Measurements from ENCODE around the gene EIF4G1. TPM values are rescaled to one million over a fixed set of nuclear protein-coding genes. Genes with fewer than 3 reads are reported as not detected.

EIF4G1 gene
- total and polyA plus RNA-seq, 2 of the 8 experiments (the other 6 are each of a cell fraction or from before 2014, with no cell fraction given) = 318 to 473 TPM

GRCh38 chr3:184366619-184367289 lies 52.3 kb downstream of the EIF4G1 start:
- Histone ChIP-seq H2AK5ac (ENCODE audit: low read depth, low read length) (no peak overlapping the region), H3K56ac (replicated peaks; ENCODE audit: insufficient read length, low read depth, low read length) (no peak overlapping the region), H2BK12ac (ENCODE audit: low read depth, low read length) (no peak overlapping the region), H3K4me3 (ENCODE audit: extremely low read depth in 1 of 4, insufficient read depth in 2 of 4, low read depth in 3 of 4, low read length in 4 of 4) (no peak overlapping the region), H4K20me1 (replicated peaks in 1 of 2; ENCODE audit: control insufficient read depth in 1 of 2, insufficient read depth in 2 of 2, low read length in 2 of 2) (peaks cover 4 to 19% of the 10 kb centered on the region in 2 experiments), H2BK20ac (ENCODE audit: low read length) (no peak overlapping the region), H3K23me2 (ENCODE audit: low read depth, low read length) (peaks cover 10% of the 10 kb centered on the region; the same call in 1 of the 2 replicates), H4K91ac (replicated peaks; ENCODE audit: insufficient read length, low read length) (no peak overlapping the region), H3K27ac (ENCODE audit: low read depth, low read length) (no peak overlapping the region), H3K9me3 (ENCODE audit: insufficient read depth in 2 of 2, low read depth in 1 of 2, low read length in 1 of 2) (no peaks in the 10 kb centered on the region), H2AFZ (ENCODE audit: low read length) (no peak overlapping the region), H3K14ac (ENCODE audit: insufficient read length) (no peak overlapping the region), H2BK15ac (ENCODE audit: low read length) (no peak overlapping the region), H3K36me3 (ENCODE audit: control insufficient read depth in 2 of 4, insufficient read depth in 4 of 4, low read length in 3 of 4) (peaks cover 6 to 32% (median 28%) of the 10 kb centered on the region in 4 experiments; a peak in 7 of 8 replicates), H3K9ac (replicated peaks in 1 of 4; ENCODE audit: extremely low read depth in 1 of 4, low read depth in 3 of 4, low read length in 3 of 4) (no peak overlapping the region), H3K79me1 (ENCODE audit: low read depth, low read length) (0 out of 2 replicates have a peak, but pooled peaks cover 3% of the 10 kb centered on the region), H3K18ac (ENCODE audit: extremely low read depth, low read length) (no peak overlapping the region), H2BK120ac (replicated peaks; ENCODE audit: low read depth, low read length) (no peak overlapping the region), H3K79me2 (ENCODE audit: control insufficient read depth in 1 of 2, insufficient read depth in 2 of 2, low read length in 2 of 2) (peaks cover 0 to 15% of the 10 kb centered on the region in 2 experiments; a peak in 2 of 4 replicates), H2BK5ac (ENCODE audit: low read depth, low read length) (no peak overlapping the region), H3K23ac (ENCODE audit: insufficient read length) (no peak overlapping the region), H4K5ac (ENCODE audit: insufficient read length, low read depth, low read length) (no peak overlapping the region), H3K4me1 (replicated peaks in 1 of 4; ENCODE audit: control insufficient read depth in 3 of 4, insufficient read depth in 4 of 4, low read length in 3 of 4) (peaks cover 0 to 9% (median 5%) of the 10 kb centered on the region in 4 experiments; a peak in 6 of 7 replicates), H4K8ac (ENCODE audit: extremely low read depth, insufficient read depth, low read length) (no peak overlapping the region), H3K4ac (replicated peaks; ENCODE audit: insufficient read length, low read depth, low read length) (no peak overlapping the region), H3K27me3 (replicated peaks in 1 of 4; ENCODE audit: control insufficient read depth in 3 of 4, extremely low read depth in 1 of 4, insufficient read depth in 3 of 4, low read length in 3 of 4) (no peaks in the 10 kb centered on the region), H3K4me2 (ENCODE audit: insufficient read depth in 1 of 2, low read depth in 2 of 2, low read length in 2 of 2) (no peak overlapping the region)
- ChIA-PET CTCF (ENCODE audit: partially characterized antibody) (interaction anchor here (0.7 to 11.5 kb wide), 6 partner anchors 13 to 173 kb away, joined by 3 to 223 read pairs (median 6); no protein-coding TSS in a partner anchor), POLR2A (ENCODE audit: partially characterized antibody) (interaction anchor here (1.1 to 1.4 kb wide), 2 partner anchors 46 to 51 kb away, joined by 3 to 4 read pairs; no protein-coding TSS in a partner anchor)
- FAIRE-seq = no peak
- DNase-seq (ENCODE audit: low read depth in 1 of 2, low spot score in 2 of 2) = no peak
- WGBS, 2 experiments (ENCODE audit: extremely low coverage in 1 of 2, insufficient coverage in 1 of 2, insufficient read length in 1 of 2, insufficient replicate concordance in 2 of 2, low coverage in 1 of 2, low lambda C conversion rate in 2 of 2, missing lambda C conversion rate in 1 of 2) = 97% methylated on average over 5 of the region's 5 CpGs; no CpG with 5 or more reads in 1 of the 2 experiments
- no peak for TF ChIP-seq POLR2A (IDR thresholded peaks at IDR 0.05; ENCODE audit: control extremely low read depth in 1 of 2, low read depth in 2 of 2, low read length in 2 of 2)
- no peak for TF ChIP-seq SIRT6 (IDR thresholded peaks at IDR 0.05; ENCODE audit: low read length)
- TF ChIP-seq HDAC2 (IDR thresholded peaks at IDR 0.05; ENCODE audit: borderline replicate concordance in 1 of 2, low read depth in 2 of 2, low read length in 2 of 2) = no peak
- TF ChIP-seq SP1 (IDR thresholded peaks at IDR 0.05; ENCODE audit: low read depth, low read length) = no peak
- no peak for TF ChIP-seq TBP (IDR thresholded peaks at IDR 0.05; ENCODE audit: low read depth, low read length)
- TF ChIP-seq E2F6 (IDR thresholded peaks at IDR 0.05) = no peak
- no peak for TF ChIP-seq JUND (IDR thresholded peaks at IDR 0.05; ENCODE audit: low read length)
- no peak for TF ChIP-seq POLR2AphosphoS5 (IDR thresholded peaks at IDR 0.05; ENCODE audit: low read depth, low read length)
- TF ChIP-seq MAX (IDR thresholded peaks at IDR 0.05) = no peak
- TF ChIP-seq KDM5A (IDR thresholded peaks at IDR 0.05; ENCODE audit: low read length) = no peak
- no peak for TF ChIP-seq SP2 (IDR thresholded peaks at IDR 0.05; ENCODE audit: low read length)
- no peak for TF ChIP-seq CBX8 (IDR thresholded peaks at IDR 0.05; ENCODE audit: borderline replicate concordance, low read depth, low read length)

Measured in H1 (cell line).